ENCODE results near the gene MON1A.

MON1A gene

GRCh38 chr3:49878686-49879085 lies 50.9 kb downstream of the MON1A start:
- no peaks in the 10 kb centered on the region for H3K36me3 ChIP-seq (ENCODE audit: control insufficient read depth in 4 of 4, insufficient read depth in 4 of 4, low read length in 3 of 4)
- H3K4me3 ChIP-seq (ENCODE audit: control insufficient read depth in 1 of 7, extremely low read depth in 1 of 7, insufficient read depth in 4 of 7, low read depth in 2 of 7, low read length in 6 of 7) = no peak overlapping the region
- no peaks in the 10 kb centered on the region for H3K9me3 ChIP-seq (ENCODE audit: control extremely low read depth in 1 of 5, control insufficient read depth in 4 of 5, insufficient read depth in 2 of 5, low read depth in 1 of 5, low read length in 4 of 5)
- H3K4me1 ChIP-seq (ENCODE audit: control extremely low read depth in 1 of 4, control insufficient read depth in 4 of 4, insufficient read depth in 4 of 4, low read length in 3 of 4) = peaks cover 0 to 6% (median 0%) of the 10 kb centered on the region in 4 experiments
- DNase-seq = no peak
- CTCF ChIA-PET = interaction anchor here (0.6 to 3.1 kb wide), 6 partner anchors 12 to 138 kb away, joined by 3 to 13 read pairs (median 4); no protein-coding TSS in a partner anchor
- H3K27ac ChIP-seq (ENCODE audit: insufficient read depth in 1 of 2, low read depth in 1 of 2, low read length in 2 of 2, poor library complexity in 1 of 2, severe bottlenecking in 2 of 2) = no peak overlapping the region
- H3K27me3 ChIP-seq (replicated peaks in 2 of 5; ENCODE audit: control insufficient read depth in 4 of 5, insufficient read depth in 5 of 5, low read length in 4 of 5) = peaks cover 0 to 5% (median 0%) of the 10 kb centered on the region in 5 experiments
- POLR2A ChIA-PET = no interaction called here

GRCh38 chr3:49877716-49878115 lies 51.9 kb downstream of the MON1A start:
- no CpG with 5 or more reads among the region's 2 CpGs for WGBS (ENCODE audit: insufficient coverage)
- no peak for DNase-seq
- peaks cover 0 to 5% (median 0%) of the 10 kb centered on the region in 5 experiments for H3K27me3 ChIP-seq (replicated peaks in 2 of 5; ENCODE audit: control insufficient read depth in 4 of 5, insufficient read depth in 5 of 5, low read length in 4 of 5)
- CTCF ChIA-PET = interaction anchor here (1.2 to 3.1 kb wide), 4 partner anchors 11 to 39 kb away, joined by 3 to 13 read pairs (median 4); no protein-coding TSS in a partner anchor
- POLR2A ChIA-PET = no interaction called here
- H3K4me1 ChIP-seq (ENCODE audit: control extremely low read depth in 1 of 4, control insufficient read depth in 4 of 4, insufficient read depth in 4 of 4, low read length in 3 of 4) = peaks cover 0 to 9% (median 6%) of the 10 kb centered on the region in 4 experiments
- H3K36me3 ChIP-seq (ENCODE audit: control insufficient read depth in 4 of 4, insufficient read depth in 4 of 4, low read length in 3 of 4) = no peaks in the 10 kb centered on the region
- no peaks in the 10 kb centered on the region for H3K9me3 ChIP-seq (ENCODE audit: control extremely low read depth in 1 of 5, control insufficient read depth in 4 of 5, insufficient read depth in 2 of 5, low read depth in 1 of 5, low read length in 4 of 5)
- no peak overlapping the region for H3K4me3 ChIP-seq (ENCODE audit: control insufficient read depth in 1 of 7, extremely low read depth in 1 of 7, insufficient read depth in 4 of 7, low read depth in 2 of 7, low read length in 6 of 7)
- H3K27ac ChIP-seq (ENCODE audit: insufficient read depth in 1 of 2, low read depth in 1 of 2, low read length in 2 of 2, poor library complexity in 1 of 2, severe bottlenecking in 2 of 2) = no peak overlapping the region

DNA sequence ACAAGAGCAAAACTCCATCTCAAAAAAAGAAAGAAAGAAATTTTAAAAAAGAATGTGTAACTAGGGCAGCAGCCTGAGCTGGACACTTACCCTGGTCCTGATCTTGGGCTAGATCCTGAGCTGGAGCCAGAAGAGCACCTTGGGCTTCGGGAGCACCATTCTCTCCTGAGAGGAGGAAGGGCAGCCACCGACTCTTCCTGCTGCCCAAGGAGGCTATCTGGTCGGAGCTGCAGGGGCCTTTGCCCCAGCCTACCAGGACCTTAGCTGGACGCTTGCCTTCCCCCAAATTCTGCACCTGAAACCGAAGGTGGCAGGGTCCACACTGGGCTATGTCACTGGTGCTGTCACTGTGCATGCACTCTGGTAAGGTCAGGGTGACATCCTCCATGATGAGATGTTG lies 53.0 kb downstream of the MON1A start:
- WGBS (ENCODE audit: insufficient coverage) = 100% methylated on average over 3 of the region's 5 CpGs
- ChIA-PET CTCF (interaction anchor here (0.7 to 3.1 kb wide), 4 partner anchors 10 to 35 kb away, joined by 3 to 13 read pairs (median 3); no protein-coding TSS in a partner anchor), POLR2A (no interaction called here)
- no peak for DNase-seq
- Histone ChIP-seq H3K36me3 (ENCODE audit: control insufficient read depth in 4 of 4, insufficient read depth in 4 of 4, low read length in 3 of 4) (no peaks in the 10 kb centered on the region), H3K27me3 (replicated peaks in 2 of 5; ENCODE audit: control insufficient read depth in 4 of 5, insufficient read depth in 5 of 5, low read length in 4 of 5) (peaks cover 0 to 5% (median under 1%) of the 10 kb centered on the region in 5 experiments), H3K4me1 (ENCODE audit: control extremely low read depth in 1 of 4, control insufficient read depth in 4 of 4, insufficient read depth in 4 of 4, low read length in 3 of 4) (peaks cover 0 to 10% (median 5%) of the 10 kb centered on the region in 4 experiments), H3K9me3 (ENCODE audit: control extremely low read depth in 1 of 5, control insufficient read depth in 4 of 5, insufficient read depth in 2 of 5, low read depth in 1 of 5, low read length in 4 of 5) (no peaks in the 10 kb centered on the region), H3K27ac (ENCODE audit: insufficient read depth in 1 of 2, low read depth in 1 of 2, low read length in 2 of 2, poor library complexity in 1 of 2, severe bottlenecking in 2 of 2) (no peak overlapping the region), H3K4me3 (ENCODE audit: control insufficient read depth in 1 of 7, extremely low read depth in 1 of 7, insufficient read depth in 4 of 7, low read depth in 2 of 7, low read length in 6 of 7) (no peak overlapping the region)

GRCh38 chr3:49873623-49874022 lies 56.0 kb downstream of the MON1A start:
- H3K4me1 ChIP-seq (ENCODE audit: control extremely low read depth in 1 of 4, control insufficient read depth in 4 of 4, insufficient read depth in 4 of 4, low read length in 3 of 4) = peaks cover 0 to 25% (median 15%) of the 10 kb centered on the region in 4 experiments
- peaks cover 2 to 32% (median 13%) of the 10 kb centered on the region in 5 experiments for H3K27me3 ChIP-seq (replicated peaks in 2 of 5; ENCODE audit: control insufficient read depth in 4 of 5, insufficient read depth in 5 of 5, low read length in 4 of 5)
- WGBS (ENCODE audit: insufficient coverage) = 91% methylated on average over 8 of the region's 8 CpGs
- no peaks in the 10 kb centered on the region for H3K36me3 ChIP-seq (ENCODE audit: control insufficient read depth in 4 of 4, insufficient read depth in 4 of 4, low read length in 3 of 4)
- H3K4me3 ChIP-seq (ENCODE audit: control insufficient read depth in 1 of 7, extremely low read depth in 1 of 7, insufficient read depth in 4 of 7, low read depth in 2 of 7, low read length in 6 of 7) = no peak overlapping the region
- H3K27ac ChIP-seq (ENCODE audit: insufficient read depth in 1 of 2, low read depth in 1 of 2, low read length in 2 of 2, poor library complexity in 1 of 2, severe bottlenecking in 2 of 2) = no peak overlapping the region
- ChIA-PET POLR2A (no interaction called here), CTCF (interaction anchor here (0.9 to 4.6 kb wide), 4 partner anchors 9 to 42 kb away, joined by 3 to 26 read pairs (median 6); no protein-coding TSS in a partner anchor)
- no peaks in the 10 kb centered on the region for H3K9me3 ChIP-seq (ENCODE audit: control extremely low read depth in 1 of 5, control insufficient read depth in 4 of 5, insufficient read depth in 2 of 5, low read depth in 1 of 5, low read length in 4 of 5)
- no peak for DNase-seq

DNA sequence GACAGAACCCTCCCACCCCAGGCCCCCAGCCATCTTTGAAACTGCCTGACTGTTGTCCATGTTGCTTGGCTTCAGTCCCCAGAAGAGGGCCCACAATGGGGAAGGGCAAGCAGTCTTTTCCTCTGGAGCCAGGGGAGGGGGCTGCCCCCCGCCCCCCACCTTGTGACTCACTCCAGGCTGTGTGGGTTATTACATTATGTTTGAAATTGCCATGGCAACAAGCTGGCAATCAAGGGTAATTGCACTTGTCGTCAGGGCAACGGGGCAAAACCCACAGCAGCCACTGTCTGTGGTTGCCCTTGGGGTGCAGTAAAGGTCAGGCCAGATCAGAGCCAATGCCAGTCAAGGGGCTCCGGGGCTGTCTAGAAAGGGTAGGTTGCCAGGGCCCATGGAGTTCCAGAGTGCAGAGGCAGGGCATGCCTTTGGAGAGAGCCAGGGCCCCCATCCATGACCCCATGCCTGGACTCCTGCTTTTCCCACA lies 56.8 kb downstream of the MON1A start:
- Histone ChIP-seq H3K9me3 (ENCODE audit: control extremely low read depth in 1 of 5, control insufficient read depth in 4 of 5, insufficient read depth in 2 of 5, low read depth in 1 of 5, low read length in 4 of 5) (no peaks in the 10 kb centered on the region), H3K27ac (ENCODE audit: insufficient read depth in 1 of 2, low read depth in 1 of 2, low read length in 2 of 2, poor library complexity in 1 of 2, severe bottlenecking in 2 of 2) (peak overlapping the region in 1 of 2 experiments; percentile 25), H3K4me1 (ENCODE audit: control extremely low read depth in 1 of 4, control insufficient read depth in 4 of 4, insufficient read depth in 4 of 4, low read length in 3 of 4) (peaks cover 0 to 25% (median 15%) of the 10 kb centered on the region in 4 experiments), H3K27me3 (replicated peaks in 2 of 5; ENCODE audit: control insufficient read depth in 4 of 5, insufficient read depth in 5 of 5, low read length in 4 of 5) (peaks cover 2 to 40% (median 18%) of the 10 kb centered on the region in 5 experiments), H3K36me3 (ENCODE audit: control insufficient read depth in 4 of 4, insufficient read depth in 4 of 4, low read length in 3 of 4) (no peaks in the 10 kb centered on the region), H3K4me3 (ENCODE audit: control insufficient read depth in 1 of 7, extremely low read depth in 1 of 7, insufficient read depth in 4 of 7, low read depth in 2 of 7, low read length in 6 of 7) (no peak overlapping the region)
- ChIA-PET POLR2A (no interaction called here), CTCF (interaction anchor here (0.8 to 4.6 kb wide), 7 partner anchors 10 to 41 kb away, joined by 3 to 26 read pairs (median 3); no protein-coding TSS in a partner anchor)
- peak; percentile 55 to 85 (median 84) for DNase-seq
- WGBS (ENCODE audit: insufficient coverage) = 96% methylated on average over 4 of the region's 4 CpGs

- Histone ChIP-seq H3K9me3 (ENCODE audit: control extremely low read depth in 1 of 5, control insufficient read depth in 4 of 5, insufficient read depth in 2 of 5, low read depth in 1 of 5, low read length in 4 of 5) (no peaks in the 10 kb centered on the region), H3K27ac (ENCODE audit: insufficient read depth in 1 of 2, low read depth in 1 of 2, low read length in 2 of 2, poor library complexity in 1 of 2, severe bottlenecking in 2 of 2) (no peak overlapping the region), H3K4me3 (ENCODE audit: control insufficient read depth in 1 of 7, extremely low read depth in 1 of 7, insufficient read depth in 4 of 7, low read depth in 2 of 7, low read length in 6 of 7) (no peak overlapping the region), H3K4me1 (ENCODE audit: control extremely low read depth in 1 of 4, control insufficient read depth in 4 of 4, insufficient read depth in 4 of 4, low read length in 3 of 4) (peaks cover 0 to 25% (median 15%) of the 10 kb centered on the region in 4 experiments), H3K27me3 (replicated peaks in 2 of 5; ENCODE audit: control insufficient read depth in 4 of 5, insufficient read depth in 5 of 5, low read length in 4 of 5) (peaks cover 2 to 43% (median 22%) of the 10 kb centered on the region in 5 experiments), H3K36me3 (ENCODE audit: control insufficient read depth in 4 of 4, insufficient read depth in 4 of 4, low read length in 3 of 4) (no peaks in the 10 kb centered on the region)
- ChIA-PET POLR2A (no interaction called here), CTCF (interaction anchor here (0.9 to 4.6 kb wide), 5 partner anchors 11 to 31 kb away, joined by 3 to 26 read pairs (median 6); no protein-coding TSS in a partner anchor)
- WGBS (ENCODE audit: insufficient coverage) = 94% methylated on average over 10 of the region's 10 CpGs
- no peak for DNase-seq
Measured at GRCh38 chr3:49871531-49872153, 58.0 kb downstream of the MON1A start.

Measured in common myeloid progenitor, CD34-positive (primary cell).